Aorta (tissue), 5 donors: ENCODE results near the gene PRKCA. TPM values are rescaled to one million over a fixed set of nuclear protein-coding genes. Genes with fewer than 3 reads are reported as not detected.
"Not testable (repeated sequence)": the region's sequence is repeated elsewhere in the genome, so short reads cannot be mapped to it uniquely, and the experiment has no call there.

ENCODE experiments used
- ATAC-seq: fragments of 200-7000 bp; cut with Tn5 transposase; one replicate; pipeline ENCODE4 v1.9.1; 2022; ENCODE audit warnings: moderate library complexity; ENCODE audit not compliant: low FRiP score
- DNase-seq, 2 donors: peaks; one replicate each; pipeline ENCODE4 v3.0.0-alpha.2; 2020
- H3K27ac ChIP-seq, 2 donors: one replicate each; pipeline ENCODE4 v1.5.1; 2013; ENCODE audit warnings: low read length in 2 of 2, mild to moderate bottlenecking in 2 of 2, moderate library complexity in 2 of 2, control low read depth in 1 of 2, inconsistent platforms in 1 of 2, low read depth in 1 of 2
- H3K27me3 ChIP-seq, 2 donors: one replicate each; pipeline ENCODE4 v1.6.1; 2013; ENCODE audit warnings: control low read depth in 1 of 2, low read length in 1 of 2, mild to moderate bottlenecking in 1 of 2, moderate library complexity in 1 of 2; ENCODE audit not compliant: insufficient read depth in 2 of 2, control insufficient read depth in 1 of 2
- H3K36me3 ChIP-seq, 2 donors: one replicate each; pipeline ENCODE4 v1.6.1; 2013; ENCODE audit warnings: control low read depth in 1 of 2, low read length in 1 of 2, mild to moderate bottlenecking in 1 of 2; ENCODE audit not compliant: insufficient read depth in 2 of 2, control insufficient read depth in 1 of 2
- H3K4me1 ChIP-seq, 2 donors: one replicate each; pipeline ENCODE4 v1.6.1; 2013; ENCODE audit warnings: low read length in 2 of 2, control low read depth in 1 of 2, mild to moderate bottlenecking in 1 of 2, moderate library complexity in 1 of 2; ENCODE audit not compliant: insufficient read depth in 2 of 2, control insufficient read depth in 1 of 2
- H3K4me3 ChIP-seq, 2 donors: one replicate each; pipeline ENCODE4 v1.5.1; 2013; ENCODE audit warnings: low read length in 2 of 2, control low read depth in 1 of 2, mild to moderate bottlenecking in 1 of 2
- H3K9me3 ChIP-seq: one replicate; pipeline ENCODE4 v1.6.1; 2013; ENCODE audit warnings: mild to moderate bottlenecking, low read length; ENCODE audit not compliant: control insufficient read depth
- WGBS, 2 donors: extraction: QIAGEN DNeasy Blood & Tissue Kit; methylation state at CpG; one replicate each; pipeline ENCODE4 v1.1.7; 2013; 5-methylcytosine and 5-hydroxymethylcytosine counted together
- intact Hi-C, 2 donors: fragments of 100-400 bp; cut with DNase I; formaldehyde crosslinking; loops; one replicate each; pipeline versions ENCODE4 v1.14.2 to v1.15.0; 2022
- polyA plus RNA-seq, 2 donors: library from polyadenylated mRNA; stranded (reverse); fragments of 200-250 nt; gene quantifications; one replicate each; pipeline ENCODE4 v1.2.3, GENCODE V29; 2013
- total RNA-seq, 2 donors: library from RNA; stranded (reverse); fragmentation: NEBNext Ultra II Directional; extraction: Animal tissue kit (Norgen Biotek cat#: 25700); gene quantifications; one replicate each; pipeline ENCODE4 v1.2.1, GENCODE V29; 2021
- donor health status: healthy with polysubstance abuse.
- donor health status: Bipolar disorder and iron deficiency.
- donor health status: DM: no; HTN: no; CAD: no.
- donor health status: DM: no; HTN: no; CAD: no.
- donor health status: DM: yes; HTN: yes; CAD: no.

The PRKCA gene
- total and polyA plus RNA-seq, 4 donors = 2.7 to 15.4 (median 9.1) TPM

GRCh38 chr17:66474258-66474657 is 171.8 kb downstream of the PRKCA start:
- no peaks in the 10 kb centered on the region for H3K27me3 ChIP-seq
- no peak overlapping the region for H3K27ac ChIP-seq
- H3K36me3 ChIP-seq = no peaks in the 10 kb centered on the region
- H3K9me3 ChIP-seq = no peaks in the 10 kb centered on the region
- ATAC-seq (no peak), DNase-seq (no peak)
- intact Hi-C loops = no loop called here
- H3K4me1 ChIP-seq = no peaks in the 10 kb centered on the region
- no peak overlapping the region for H3K4me3 ChIP-seq
- 95 to 100% methylated on average over 1 of the region's 1 CpG for WGBS, 2 donors

GRCh38 chr17:66474806-66475497 is 172.5 kb downstream of the PRKCA start:
- Histone ChIP-seq H3K27me3 (no peaks in the 10 kb centered on the region), H3K4me1 (no peaks in the 10 kb centered on the region), H3K9me3 (no peaks in the 10 kb centered on the region), H3K27ac (no peak overlapping the region), H3K4me3 (no peak overlapping the region), H3K36me3 (no peaks in the 10 kb centered on the region)
- WGBS, 2 donors = 79 to 80% methylated on average over 8 of the region's 8 CpGs
- no peak for DNase-seq
- intact Hi-C loops = no loop called here
- ATAC-seq = no peak

- no peaks in the 10 kb centered on the region for H3K9me3 ChIP-seq
- H3K4me3 ChIP-seq = no peak overlapping the region
- H3K4me1 ChIP-seq = no peaks in the 10 kb centered on the region
- H3K27ac ChIP-seq = no peak overlapping the region
- DNase-seq = no peak
- H3K27me3 ChIP-seq = no peaks in the 10 kb centered on the region
- ATAC-seq = no peak
- no peaks in the 10 kb centered on the region for H3K36me3 ChIP-seq
- 90 to 91% methylated on average over 6 of the region's 6 CpGs for WGBS, 2 donors
- intact Hi-C loops = no loop called here
Measured at GRCh38 chr17:66476014-66476413, 173.6 kb downstream of the PRKCA start.

GRCh38 chr17:66477615-66478283 is 175.3 kb downstream of the PRKCA start:
- 79 to 85% methylated on average over 11 of the region's 11 CpGs for WGBS, 2 donors
- Histone ChIP-seq H3K27ac (no peak overlapping the region), H3K36me3 (no peaks in the 10 kb centered on the region), H3K9me3 (no peaks in the 10 kb centered on the region), H3K4me3 (no peak overlapping the region), H3K27me3 (no peaks in the 10 kb centered on the region), H3K4me1 (no peaks in the 10 kb centered on the region)
- ATAC-seq (no peak), DNase-seq (no peak)
- intact Hi-C loops = no loop called here

- H3K36me3 ChIP-seq, H3K27ac ChIP-seq, H3K4me1 ChIP-seq, DNase-seq, intact Hi-C loops, H3K27me3 ChIP-seq, ATAC-seq, H3K4me3 ChIP-seq, H3K9me3 ChIP-seq: not testable (repeated sequence)
- 81 to 89% methylated on average over 2 of the region's 2 CpGs for WGBS, 2 donors
Measured at GRCh38 chr17:66479230-66479889, 176.9 kb downstream of the PRKCA start.

- Histone ChIP-seq H3K27me3 (no peaks in the 10 kb centered on the region), H3K4me1 (no peaks in the 10 kb centered on the region), H3K9me3 (no peaks in the 10 kb centered on the region), H3K27ac (no peak overlapping the region), H3K36me3 (no peaks in the 10 kb centered on the region), H3K4me3 (no peak overlapping the region)
- 81 to 82% methylated on average over 5 of the region's 5 CpGs for WGBS, 2 donors
- intact Hi-C loops = no loop called here
- ATAC-seq (no peak), DNase-seq (no peak)
Measured at GRCh38 chr17:66480243-66480642, 177.8 kb downstream of the PRKCA start.

- ATAC-seq = no peak
- 93 to 95% methylated on average over 7 of the region's 7 CpGs for WGBS, 2 donors
Measured at GRCh38 chr17:66480802-66481201, 178.4 kb downstream of the PRKCA start.

GRCh38 chr17:66481271-66481670 is 178.9 kb downstream of the PRKCA start:
- intact Hi-C loops = no loop called here
- Histone ChIP-seq H3K27ac (no peak overlapping the region), H3K4me1 (no peaks in the 10 kb centered on the region), H3K36me3 (no peaks in the 10 kb centered on the region), H3K27me3 (no peaks in the 10 kb centered on the region), H3K9me3 (no peaks in the 10 kb centered on the region), H3K4me3 (no peak overlapping the region)
- ATAC-seq = no peak
- 84 to 89% methylated on average over 8 of the region's 8 CpGs for WGBS, 2 donors
- DNase-seq = no peak

More at GRCh38 chr17:66480802-66481201, 178.4 kb downstream of the PRKCA start:
- Histone ChIP-seq H3K4me3 (no peak overlapping the region), H3K27ac (no peak overlapping the region), H3K4me1 (no peaks in the 10 kb centered on the region), H3K36me3 (no peaks in the 10 kb centered on the region), H3K27me3 (no peaks in the 10 kb centered on the region), H3K9me3 (no peaks in the 10 kb centered on the region)
- DNase-seq = no peak
- intact Hi-C loops = no loop called here

GRCh38 chr17:66483906-66484305 is 181.5 kb downstream of the PRKCA start:
- no peak for ATAC-seq
- H3K27ac ChIP-seq = no peak overlapping the region
- H3K36me3 ChIP-seq = no peaks in the 10 kb centered on the region
- no peaks in the 10 kb centered on the region for H3K9me3 ChIP-seq
- 85% methylated on average over 8 of the region's 8 CpGs for WGBS, 2 donors
- no peak for DNase-seq
- H3K27me3 ChIP-seq = no peaks in the 10 kb centered on the region
- intact Hi-C loops = no loop called here
- H3K4me1 ChIP-seq = no peaks in the 10 kb centered on the region
- H3K4me3 ChIP-seq = no peak overlapping the region
